Psoas muscle (tissue), 8 donors: ENCODE results near the gene C4B. TPM values are rescaled to one million over a fixed set of nuclear protein-coding genes. Genes with fewer than 3 reads are reported as not detected.

ENCODE experiments used
- ATAC-seq, 4 donors: fragments of 200-7000 bp; cut with Tn5 transposase; one replicate each; pipeline ENCODE4 v1.9.1; 2020; ENCODE audit warnings: moderate library complexity in 3 of 4, mild to moderate bottlenecking in 2 of 4
- DNase-seq, 2 donors: peaks; one replicate each; pipeline ENCODE4 v3.0.0-alpha.2; 2020
- H3K27ac ChIP-seq: fragments of 200-600 bp; one replicate; pipeline ENCODE4 v1.8.0; 2022
- H3K27me3 ChIP-seq, 3 donors: fragments of 200-600 bp in 1 of 3; one replicate each; pipeline versions ENCODE4 v1.6.1 to v1.8.0; 2013 to 2022; ENCODE audit warnings: low read length in 2 of 3, mild to moderate bottlenecking in 2 of 3, moderate library complexity in 1 of 3; ENCODE audit not compliant: insufficient read depth in 3 of 3
- H3K36me3 ChIP-seq, 2 donors: fragments of 200-600 bp in 1 of 2; one replicate each; pipeline versions ENCODE4 v1.6.1 to v1.8.0; 2013 to 2022; ENCODE audit warnings: low read depth in 1 of 2, mild to moderate bottlenecking in 1 of 2, moderate library complexity in 1 of 2; ENCODE audit not compliant: insufficient read depth in 1 of 2
- H3K4me1 ChIP-seq: fragments of 200-600 bp; one replicate; pipeline ENCODE4 v1.8.0; 2022
- H3K4me3 ChIP-seq: fragments of 200-600 bp; one replicate; pipeline ENCODE4 v1.8.0; 2022; ENCODE audit warnings: mild to moderate bottlenecking
- H3K9me3 ChIP-seq: fragments of 200-600 bp; one replicate; pipeline ENCODE4 v1.8.0; 2022
- WGBS, 3 donors: extraction: QIAGEN DNeasy Blood & Tissue Kit; methylation state at CpG; one replicate each; pipeline versions ENCODE4 v1.1.6 to v1.1.7; 2013; 5-methylcytosine and 5-hydroxymethylcytosine counted together
- intact Hi-C, 2 donors: fragments of 100-400 bp; cut with DNase I; formaldehyde crosslinking; loops; one replicate each; pipeline versions ENCODE4 v1.11.0 to v1.14.2; 2022
- polyA plus RNA-seq, 3 donors: library from polyadenylated mRNA; stranded (reverse); fragments of 200-250 nt; gene quantifications; one replicate each; pipeline ENCODE4 v1.2.3, GENCODE V29; 2013
- total RNA-seq, 4 donors: library from RNA; stranded (reverse); fragmentation: NEBNext Ultra II Directional in 2 of 4; extraction: Animal tissue kit (Norgen Biotek cat#: 25700) in 2 of 4; gene quantifications; one replicate each; pipeline versions ENCODE4 v1.2.1 to v1.2.4, GENCODE V29; 2021 to 2023
- TF ChIP-seq, protein P1 (sequence below): fragments of 200-600 bp; IDR thresholded peaks from one replicate; pipeline ENCODE4 v1.8.0; 2022; ENCODE audit warnings: antibody characterized with exemption
- donor health status: healthy with polysubstance abuse.
- donor health status: DM: no; HTN: no; CAD: no; lungs with moderate emphysema.
- donor health status: Bipolar disorder and iron deficiency.
- donor health status: healthy.
- donor health status: DM: yes; HTN: yes; CAD: no.
- donor health status: DM: no; HTN: no; CAD: no.
- donor health status: DM: no; HTN: no; CAD: no.
- donor health status: DM: yes; HTN: yes; CAD: no.

The C4B gene
- total and polyA plus RNA-seq, 7 donors = 2.6 to 12.6 (median 5.6) TPM

GRCh38 chr6:32081168-32081990 lies 66.8 kb downstream of the C4B start:
- intact Hi-C loops = no loop called here
- WGBS, 3 donors = 51 to 61% (median 55%) methylated on average over 21 to 22 of the region's 22 CpGs
- Histone ChIP-seq H3K9me3 (no peaks in the 10 kb centered on the region), H3K4me1 (no peaks in the 10 kb centered on the region), H3K27ac (no peak overlapping the region), H3K27me3 (peaks cover 0 to 12% (median 10%) of the 10 kb centered on the region in 3 donors), H3K36me3 (no peaks in the 10 kb centered on the region), H3K4me3 (no peak overlapping the region)
- DNase-seq (peak; percentile 85 to 88), ATAC-seq (peak; percentile 61 to 72 (median 67))
- TF ChIP-seq, protein P1, sequence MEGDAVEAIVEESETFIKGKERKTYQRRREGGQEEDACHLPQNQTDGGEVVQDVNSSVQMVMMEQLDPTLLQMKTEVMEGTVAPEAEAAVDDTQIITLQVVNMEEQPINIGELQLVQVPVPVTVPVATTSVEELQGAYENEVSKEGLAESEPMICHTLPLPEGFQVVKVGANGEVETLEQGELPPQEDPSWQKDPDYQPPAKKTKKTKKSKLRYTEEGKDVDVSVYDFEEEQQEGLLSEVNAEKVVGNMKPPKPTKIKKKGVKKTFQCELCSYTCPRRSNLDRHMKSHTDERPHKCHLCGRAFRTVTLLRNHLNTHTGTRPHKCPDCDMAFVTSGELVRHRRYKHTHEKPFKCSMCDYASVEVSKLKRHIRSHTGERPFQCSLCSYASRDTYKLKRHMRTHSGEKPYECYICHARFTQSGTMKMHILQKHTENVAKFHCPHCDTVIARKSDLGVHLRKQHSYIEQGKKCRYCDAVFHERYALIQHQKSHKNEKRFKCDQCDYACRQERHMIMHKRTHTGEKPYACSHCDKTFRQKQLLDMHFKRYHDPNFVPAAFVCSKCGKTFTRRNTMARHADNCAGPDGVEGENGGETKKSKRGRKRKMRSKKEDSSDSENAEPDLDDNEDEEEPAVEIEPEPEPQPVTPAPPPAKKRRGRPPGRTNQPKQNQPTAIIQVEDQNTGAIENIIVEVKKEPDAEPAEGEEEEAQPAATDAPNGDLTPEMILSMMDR = no peak

GRCh38 chr6:32082478-32082877 lies 67.9 kb downstream of the C4B start:
- ATAC-seq = no peak
- WGBS, 3 donors = 56 to 63% (median 60%) methylated on average over 6 of the region's 6 CpGs
- DNase-seq = peak in 1 of 2 donors; percentile 23

DNA sequence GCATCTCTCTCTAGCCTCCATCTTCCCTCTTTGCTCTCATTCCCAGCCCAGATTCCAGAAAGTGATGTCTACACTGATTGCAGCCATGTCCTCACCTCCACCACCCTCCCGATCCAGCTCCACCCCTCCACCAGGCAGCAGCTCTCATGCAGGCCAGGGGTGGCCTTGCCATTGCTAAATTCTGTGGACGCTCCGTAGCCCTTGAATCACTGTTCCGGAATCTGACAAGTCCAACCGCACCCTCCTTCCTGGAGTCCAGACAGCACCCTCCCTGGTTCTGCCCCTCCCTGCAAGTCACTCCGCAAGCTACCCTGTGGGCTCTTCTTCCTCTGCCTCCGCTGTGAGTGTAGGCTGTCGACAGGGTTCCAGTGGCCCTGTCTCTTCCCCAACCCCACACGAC lies 68.3 kb downstream of the C4B start:
- Histone ChIP-seq H3K27ac (no peak overlapping the region), H3K9me3 (no peaks in the 10 kb centered on the region), H3K27me3 (peaks cover 0 to 22% (median 10%) of the 10 kb centered on the region in 3 donors), H3K36me3 (no peaks in the 10 kb centered on the region), H3K4me3 (no peak overlapping the region), H3K4me1 (peaks cover 5% of the 10 kb centered on the region)
- intact Hi-C loops = no loop called here
- peak; percentile 79 to 83 for DNase-seq
- WGBS, 3 donors = 68 to 84% (median 80%) methylated on average over 9 of the region's 9 CpGs
- TF ChIP-seq, protein P1 = no peak
- ATAC-seq = peak in 3 of 4 donors; percentile 27 to 67 (median 41)

More at GRCh38 chr6:32082478-32082877, 67.9 kb downstream of the C4B start:
- intact Hi-C loops = no loop called here
- no peak overlapping the region for H3K4me3 ChIP-seq
- H3K36me3 ChIP-seq = no peaks in the 10 kb centered on the region
- peak overlapping the region; percentile 23 for H3K27ac ChIP-seq
- TF ChIP-seq, protein P1 = no peak
- H3K9me3 ChIP-seq = no peaks in the 10 kb centered on the region
- peaks cover 0 to 22% (median 10%) of the 10 kb centered on the region in 3 donors for H3K27me3 ChIP-seq
- H3K4me1 ChIP-seq = peaks cover 5% of the 10 kb centered on the region

GRCh38 chr6:32083812-32084768 lies 69.5 kb downstream of the C4B start:
- H3K9me3 ChIP-seq = no peaks in the 10 kb centered on the region
- H3K27ac ChIP-seq = no peak overlapping the region
- intact Hi-C loops = no loop called here
- ATAC-seq = no peak
- peaks cover 5% of the 10 kb centered on the region for H3K4me1 ChIP-seq
- TF ChIP-seq, protein P1 = no peak
- H3K4me3 ChIP-seq = no peak overlapping the region
- peaks cover 0 to 22% (median 10%) of the 10 kb centered on the region in 3 donors for H3K27me3 ChIP-seq
- peak in 1 of 2 donors; percentile 33 for DNase-seq
- 92 to 95% (median 93%) methylated on average over 22 of the region's 22 CpGs for WGBS, 3 donors
- H3K36me3 ChIP-seq = no peaks in the 10 kb centered on the region
